SJSA1 (cell line): Measurements from ENCODE around the gene RANBP10. TPM values are rescaled to one million over a fixed set of nuclear protein-coding genes. Genes with fewer than 3 reads are reported as not detected.
"Not testable (repeated sequence)": the region's sequence is repeated elsewhere in the genome, so short reads cannot be mapped to it uniquely, and the experiment has no call there.

ENCODE experiments used
- DNase-seq, 2 experiments: peaks; one replicate each; pipeline ENCODE4 v3.0.0-alpha.2; 2015 to 2020; ENCODE audit warnings: low spot score in 2 of 2, low read depth in 1 of 2
- H3K27ac ChIP-seq: fragments of 250-450 bp; sonication (Bioruptor Pico); 2 replicates; pipeline ENCODE4 v1.5.1; 2020; ENCODE audit warnings: mild to moderate bottlenecking, moderate library complexity
- H3K27me3 ChIP-seq: fragments of 250-450 bp; sonication (Bioruptor Pico); replicated peaks from 2 replicates; pipeline ENCODE4 v1.5.1; 2020; ENCODE audit warnings: mild to moderate bottlenecking, moderate library complexity
- H3K36me3 ChIP-seq: fragments of 250-450 bp; sonication (Bioruptor Pico); 2 replicates; pipeline ENCODE4 v1.5.1; 2020; ENCODE audit warnings: mild to moderate bottlenecking
- H3K4me1 ChIP-seq: fragments of 250-450 bp; sonication (Bioruptor Pico); replicated peaks from 2 replicates; pipeline ENCODE4 v1.6.1; 2021; ENCODE audit warnings: mild to moderate bottlenecking
- H3K4me3 ChIP-seq: fragments of 250-450 bp; sonication (Bioruptor Pico); 2 replicates; pipeline ENCODE4 v1.5.1; 2020; ENCODE audit warnings: mild to moderate bottlenecking
- H3K9me3 ChIP-seq: fragments of 250-450 bp; sonication (Bioruptor Pico); replicated peaks from 2 replicates; pipeline ENCODE4 v1.5.1; 2020; ENCODE audit warnings: mild to moderate bottlenecking
- total RNA-seq: library from RNA; depleted of rRNA; stranded (reverse); fragments of >200 nt; shearing (Covaris generic); gene quantifications from 2 replicates; pipeline ENCODE4 v1.2.3, GENCODE V29; 2014

Gene RANBP10
- total RNA-seq, 1 experiment from 2014 or later = 3.9 TPM

- peak; percentile 94 to 98 for DNase-seq
- Histone ChIP-seq H3K27ac (peak within 1 kb of the TSS; percentile 87), H3K9me3 (no peaks in the 10 kb centered on the region), H3K4me1 (peaks cover 36% of the 10 kb centered on the region), H3K27me3 (no peaks in the 10 kb centered on the region), H3K4me3 (peak within 1 kb of the TSS; percentile 70), H3K36me3 (peaks cover 21% of the 10 kb centered on the region)
Measured at GRCh38 chr16:67841816-67842508, 35.6 kb upstream of the RANBP10 start, which contains the start of gene THAP11. TSS of gene THAP11 (plus strand) at chr16:67842320. CDS start at chr16:67842555, 235 bp downstream.

- Histone ChIP-seq H3K27ac (no peak overlapping the region), H3K4me3 (peak overlapping the region; percentile 70), H3K9me3 (no peaks in the 10 kb centered on the region), H3K27me3 (no peaks in the 10 kb centered on the region), H3K4me1 (peaks cover 36% of the 10 kb centered on the region), H3K36me3 (peaks cover 20% of the 10 kb centered on the region)
- no peak for DNase-seq
Measured at GRCh38 chr16:67841198-67841815, 34.9 kb upstream of the RANBP10 start.

DNA sequence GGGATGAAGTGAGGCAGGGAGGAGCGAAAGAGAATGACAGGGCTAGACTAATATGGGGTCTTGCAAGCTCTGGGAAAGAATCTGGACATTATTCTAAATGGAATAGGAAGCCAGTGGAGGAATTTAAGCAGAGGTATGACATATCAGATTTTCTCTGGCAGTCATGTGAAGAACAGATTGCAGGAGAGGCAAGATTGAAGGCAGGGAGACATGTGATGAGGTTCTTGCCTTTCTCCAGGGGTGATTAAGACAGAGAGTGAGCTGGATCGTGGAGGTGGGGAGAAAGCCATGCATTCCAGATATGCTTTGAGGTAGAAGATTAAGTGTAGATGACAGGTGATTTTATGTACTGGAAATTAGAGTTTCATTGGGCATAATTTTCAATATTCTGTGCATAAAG, 31.5 kb upstream of the RANBP10 start:
- H3K27ac ChIP-seq = no peak overlapping the region
- peaks cover 12% of the 10 kb centered on the region for H3K4me1 ChIP-seq
- no peak for DNase-seq
- no peak overlapping the region for H3K4me3 ChIP-seq
- no peaks in the 10 kb centered on the region for H3K27me3 ChIP-seq
- H3K36me3 ChIP-seq = peaks cover 4% of the 10 kb centered on the region
- H3K9me3 ChIP-seq = no peaks in the 10 kb centered on the region

- not testable (repeated sequence) for H3K4me3 ChIP-seq, H3K27me3 ChIP-seq, DNase-seq
Measured at GRCh38 chr16:67837190-67837589, 30.8 kb upstream of the RANBP10 start.

GRCh38 chr16:67834242-67834614, 27.9 kb upstream of the RANBP10 start:
- Histone ChIP-seq H3K36me3 (peaks cover 32% of the 10 kb centered on the region), H3K9me3 (no peaks in the 10 kb centered on the region), H3K27ac (no peak overlapping the region), H3K4me3 (peak overlapping the region; percentile 65), H3K27me3 (no peaks in the 10 kb centered on the region), H3K4me1 (peaks cover 5% of the 10 kb centered on the region; the same call in 1 of the 2 replicates)
- DNase-seq = no peak

More at GRCh38 chr16:67837190-67837589, 30.8 kb upstream of the RANBP10 start:
- H3K36me3 ChIP-seq, H3K9me3 ChIP-seq, H3K4me1 ChIP-seq, H3K27ac ChIP-seq: not testable (repeated sequence)

DNA sequence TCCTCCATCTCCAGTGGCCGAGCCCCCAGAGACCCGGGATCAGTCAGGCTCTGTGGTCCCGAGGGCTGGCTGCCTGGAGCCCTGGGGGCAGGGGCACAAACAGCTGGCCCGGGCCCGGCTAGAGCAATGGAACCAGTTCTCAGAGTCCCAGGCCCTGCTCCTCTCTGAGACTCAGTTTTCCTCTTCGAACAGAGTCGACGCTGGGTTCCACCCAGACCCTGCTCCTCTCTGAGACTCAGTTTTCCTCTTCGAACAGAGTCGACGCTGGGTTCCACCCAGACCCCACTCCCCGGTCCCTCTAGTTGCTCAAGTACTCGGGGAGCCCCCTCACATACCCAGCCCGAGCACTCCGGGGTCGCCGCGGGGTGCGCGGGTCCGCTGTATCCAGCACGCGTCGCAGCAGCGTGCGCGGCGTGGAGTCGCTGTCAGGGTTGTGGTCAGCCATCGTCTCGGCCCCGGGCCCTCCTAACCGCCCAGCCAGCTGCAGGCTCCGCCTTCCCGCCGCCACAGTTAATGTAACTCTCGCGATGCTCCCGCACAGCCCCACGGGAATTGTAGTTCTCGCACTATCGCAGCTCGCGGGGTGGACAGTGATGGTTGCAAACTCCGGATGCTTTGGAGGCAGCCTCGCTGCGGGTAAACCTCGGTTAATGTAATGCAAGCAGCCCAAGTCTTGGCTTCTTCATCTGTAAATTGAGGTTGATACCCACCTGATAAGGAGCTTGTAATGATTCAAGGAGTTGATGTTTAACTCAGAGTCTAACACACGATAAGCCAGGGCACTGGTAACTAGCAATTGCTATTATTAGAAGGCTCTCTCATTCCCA, 27.3 kb upstream of the RANBP10 start:
- H3K9me3 ChIP-seq = no peaks in the 10 kb centered on the region
- H3K27me3 ChIP-seq = no peaks in the 10 kb centered on the region
- peaks cover 38% of the 10 kb centered on the region for H3K36me3 ChIP-seq
- peaks cover 5% of the 10 kb centered on the region; the same call in 1 of the 2 replicates for H3K4me1 ChIP-seq
- peak; percentile 84 to 93 for DNase-seq
- H3K4me3 ChIP-seq = peak overlapping the region; percentile 65
- peak overlapping the region; percentile 50 for H3K27ac ChIP-seq

DNA sequence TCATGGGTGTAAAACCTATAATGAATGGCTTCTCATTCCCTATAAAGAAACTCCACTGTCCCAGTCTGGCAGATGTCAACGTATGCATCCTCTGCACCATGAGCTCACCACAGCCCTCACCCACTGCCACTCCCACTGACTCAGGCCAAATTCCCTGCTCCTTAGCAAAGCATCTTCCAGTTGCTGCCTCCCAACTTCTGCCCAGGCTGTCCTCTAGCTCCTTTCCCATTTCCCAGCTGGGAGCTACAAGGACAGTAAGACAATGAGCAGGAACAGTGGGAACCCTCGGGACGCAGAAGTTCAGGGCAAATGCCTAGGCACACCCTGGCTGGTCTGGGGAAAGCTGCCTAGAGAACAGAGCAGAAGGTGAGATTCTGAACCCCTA, 26.7 kb upstream of the RANBP10 start:
- H3K27ac ChIP-seq = peak overlapping the region; percentile 50
- peak overlapping the region; percentile 65 for H3K4me3 ChIP-seq
- H3K36me3 ChIP-seq = peaks cover 43% of the 10 kb centered on the region
- no peaks in the 10 kb centered on the region for H3K9me3 ChIP-seq
- H3K4me1 ChIP-seq = peaks cover 5% of the 10 kb centered on the region; the same call in 1 of the 2 replicates
- no peaks in the 10 kb centered on the region for H3K27me3 ChIP-seq
- DNase-seq = peak; percentile 37 to 63

DNA sequence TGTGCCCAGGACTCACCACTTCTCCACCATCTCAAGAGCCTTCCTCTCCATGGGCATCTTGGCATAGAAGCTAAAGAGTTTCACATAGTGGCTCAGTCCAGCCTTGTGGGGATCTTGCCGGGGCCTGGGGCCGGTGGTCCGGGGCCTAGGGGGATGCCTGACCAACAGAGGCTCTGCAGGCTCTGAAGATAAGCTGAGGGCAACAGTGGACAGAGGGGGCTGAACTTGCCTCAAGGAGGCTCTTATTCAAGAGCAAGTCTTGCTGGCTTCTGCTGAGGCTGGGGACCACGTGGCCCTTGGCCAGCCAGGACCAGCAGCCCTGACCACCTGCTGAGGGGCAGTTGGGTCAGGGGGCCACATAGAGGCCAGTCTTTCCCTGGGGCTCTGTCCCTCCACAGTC, 22.3 kb upstream of the RANBP10 start:
- Histone ChIP-seq H3K4me3 (no peak overlapping the region), H3K36me3 (peaks cover 59% of the 10 kb centered on the region), H3K27me3 (no peaks in the 10 kb centered on the region), H3K9me3 (no peaks in the 10 kb centered on the region), H3K27ac (no peak overlapping the region), H3K4me1 (peaks cover 5% of the 10 kb centered on the region; the same call in 1 of the 2 replicates)
- DNase-seq = no peak

- Histone ChIP-seq H3K4me1 (no peaks in the 10 kb centered on the region), H3K27me3 (no peaks in the 10 kb centered on the region), H3K27ac (no peak overlapping the region), H3K36me3 (peaks cover 43% of the 10 kb centered on the region), H3K4me3 (no peak overlapping the region), H3K9me3 (no peaks in the 10 kb centered on the region)
- no peak for DNase-seq
Measured at GRCh38 chr16:67825906-67826305, 19.5 kb upstream of the RANBP10 start.

GRCh38 chr16:67825119-67825518, 18.8 kb upstream of the RANBP10 start:
- H3K27me3 ChIP-seq = no peaks in the 10 kb centered on the region
- no peaks in the 10 kb centered on the region for H3K9me3 ChIP-seq
- no peaks in the 10 kb centered on the region for H3K4me1 ChIP-seq
- no peak for DNase-seq
- H3K4me3 ChIP-seq = no peak overlapping the region
- no peak overlapping the region for H3K27ac ChIP-seq
- peaks cover 35% of the 10 kb centered on the region for H3K36me3 ChIP-seq

GRCh38 chr16:67822511-67822910, 16.2 kb upstream of the RANBP10 start:
- no peak for DNase-seq
- H3K27me3 ChIP-seq = no peaks in the 10 kb centered on the region
- H3K9me3 ChIP-seq = no peaks in the 10 kb centered on the region
- no peak overlapping the region for H3K27ac ChIP-seq
- H3K36me3 ChIP-seq = peaks cover 13% of the 10 kb centered on the region
- no peak overlapping the region for H3K4me3 ChIP-seq
- no peaks in the 10 kb centered on the region for H3K4me1 ChIP-seq

GRCh38 chr16:67820608-67821259, 14.4 kb upstream of the RANBP10 start:
- Histone ChIP-seq H3K9me3 (no peaks in the 10 kb centered on the region), H3K27me3 (no peaks in the 10 kb centered on the region), H3K4me1 (no peaks in the 10 kb centered on the region), H3K4me3 (no peak overlapping the region), H3K27ac (no peak overlapping the region), H3K36me3 (peaks cover 3% of the 10 kb centered on the region; the same call in 1 of the 2 replicates)
- no peak for DNase-seq

GRCh38 chr16:67814567-67814966, 8.2 kb upstream of the RANBP10 start:
- H3K4me3 ChIP-seq = no peak overlapping the region
- no peaks in the 10 kb centered on the region for H3K36me3 ChIP-seq
- no peaks in the 10 kb centered on the region for H3K4me1 ChIP-seq
- H3K27me3 ChIP-seq = no peaks in the 10 kb centered on the region
- no peaks in the 10 kb centered on the region for H3K9me3 ChIP-seq
- no peak for DNase-seq
- no peak overlapping the region for H3K27ac ChIP-seq
